DOHH2 (cell line): ENCODE measurements around the gene ZC3H4.
A peak's percentile ranks its signal among the peaks of the same experiment; 100 is the strongest.

Experiments used
- H3F3A ChIP-seq: fragments of 200-600 bp; sonication (generic), shearing (Covaris generic); 2 replicates; pipeline ENCODE4 v1.6.0; 2016; ENCODE audit warnings: antibody characterized with exemption, mild to moderate bottlenecking; ENCODE audit not compliant: control insufficient read depth, insufficient read depth
- H3K27ac ChIP-seq: fragments of 200-600 bp; sonication (generic); 2 replicates; pipeline ENCODE4 v1.5.1; 2014; ENCODE audit warnings: low read depth, mild to moderate bottlenecking, low read length, moderate library complexity
- H3K27me3 ChIP-seq: fragments of 200-600 bp; sonication (generic); 2 replicates; pipeline ENCODE4 v1.6.1; 2014; ENCODE audit warnings: mild to moderate bottlenecking, low read length, mixed read lengths; ENCODE audit not compliant: control insufficient read depth
- H3K36me3 ChIP-seq: fragments of 200-600 bp; sonication (generic); 2 replicates; pipeline ENCODE4 v1.6.1; 2014; ENCODE audit warnings: mild to moderate bottlenecking, low read length, moderate library complexity, mixed read lengths; ENCODE audit not compliant: control insufficient read depth
- H3K4me1 ChIP-seq: fragments of 200-600 bp; sonication (generic); 2 replicates; pipeline ENCODE4 v1.6.1; 2014; ENCODE audit warnings: mild to moderate bottlenecking, low read length, mixed read lengths; ENCODE audit not compliant: control insufficient read depth
- H3K4me2 ChIP-seq: fragments of 200-600 bp; sonication (generic); 2 replicates; pipeline ENCODE4 v1.6.0; 2014; ENCODE audit warnings: mild to moderate bottlenecking, low read length, moderate library complexity
- H3K4me3 ChIP-seq: fragments of 200-600 bp; sonication (generic); 2 replicates; pipeline ENCODE4 v1.5.1; 2014; ENCODE audit warnings: mild to moderate bottlenecking, low read length, mixed read lengths
- H3K79me2 ChIP-seq: fragments of 200-600 bp; sonication (generic); 2 replicates; pipeline ENCODE4 v1.6.1; 2014; ENCODE audit warnings: mild to moderate bottlenecking, low read length, mixed read lengths; ENCODE audit not compliant: control insufficient read depth
- H3K9me2 ChIP-seq: fragments of 200-600 bp; sonication (generic); replicated peaks from 2 replicates; pipeline ENCODE4 v1.6.1; 2014; ENCODE audit warnings: mild to moderate bottlenecking, low read length, mixed read lengths; ENCODE audit not compliant: control insufficient read depth
- H3K9me3 ChIP-seq: fragments of 200-600 bp; sonication (generic); 2 replicates; pipeline ENCODE4 v1.6.1; 2014; ENCODE audit warnings: antibody characterized with exemption, low read length, mixed read lengths; ENCODE audit not compliant: control insufficient read depth, insufficient read depth
- H4K20me1 ChIP-seq: fragments of 200-600 bp; sonication (generic); 2 replicates; pipeline ENCODE4 v1.6.0; 2014; ENCODE audit warnings: low read depth, mild to moderate bottlenecking, antibody characterized with exemption, low read length, moderate library complexity; ENCODE audit not compliant: control insufficient read depth, insufficient read depth
- EZH2phosphoT487 ChIP-seq: fragments of 200-600 bp; sonication (generic); IDR thresholded peaks from 2 replicates; pipeline ENCODE4 v1.6.1; 2017; ENCODE audit warnings: borderline replicate concordance, mild to moderate bottlenecking, antibody characterized with exemption, low read length, moderate library complexity, mixed read lengths
- TF ChIP-seq, protein P1 (sequence below): fragments of 200-600 bp; sonication (generic); IDR thresholded peaks from one replicate; pipeline ENCODE4 v1.5.1; 2014; ENCODE audit warnings: antibody characterized with exemption, mild to moderate bottlenecking, low read depth, low read length; ENCODE audit not compliant: poor library complexity, severe bottlenecking

The ZC3H4 gene

GRCh38 chr19:47111006-47111621 is 2.5 kb downstream of the ZC3H4 start:
- no peaks in the 10 kb centered on the region for H3K9me2 ChIP-seq
- peak overlapping the region; percentile 80 for H3K4me3 ChIP-seq
- TF ChIP-seq, protein P1, sequence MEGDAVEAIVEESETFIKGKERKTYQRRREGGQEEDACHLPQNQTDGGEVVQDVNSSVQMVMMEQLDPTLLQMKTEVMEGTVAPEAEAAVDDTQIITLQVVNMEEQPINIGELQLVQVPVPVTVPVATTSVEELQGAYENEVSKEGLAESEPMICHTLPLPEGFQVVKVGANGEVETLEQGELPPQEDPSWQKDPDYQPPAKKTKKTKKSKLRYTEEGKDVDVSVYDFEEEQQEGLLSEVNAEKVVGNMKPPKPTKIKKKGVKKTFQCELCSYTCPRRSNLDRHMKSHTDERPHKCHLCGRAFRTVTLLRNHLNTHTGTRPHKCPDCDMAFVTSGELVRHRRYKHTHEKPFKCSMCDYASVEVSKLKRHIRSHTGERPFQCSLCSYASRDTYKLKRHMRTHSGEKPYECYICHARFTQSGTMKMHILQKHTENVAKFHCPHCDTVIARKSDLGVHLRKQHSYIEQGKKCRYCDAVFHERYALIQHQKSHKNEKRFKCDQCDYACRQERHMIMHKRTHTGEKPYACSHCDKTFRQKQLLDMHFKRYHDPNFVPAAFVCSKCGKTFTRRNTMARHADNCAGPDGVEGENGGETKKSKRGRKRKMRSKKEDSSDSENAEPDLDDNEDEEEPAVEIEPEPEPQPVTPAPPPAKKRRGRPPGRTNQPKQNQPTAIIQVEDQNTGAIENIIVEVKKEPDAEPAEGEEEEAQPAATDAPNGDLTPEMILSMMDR = no peak
- TF ChIP-seq EZH2phosphoT487 = no peak
- H3K27ac ChIP-seq = peak overlapping the region; percentile 86
- H3K4me2 ChIP-seq = peak overlapping the region; percentile 96
- H3F3A ChIP-seq = peaks cover 42% of the 10 kb centered on the region
- no peaks in the 10 kb centered on the region for H3K27me3 ChIP-seq
- H3K4me1 ChIP-seq = peaks cover 49% of the 10 kb centered on the region
- peaks cover 3% of the 10 kb centered on the region; the same call in 1 of the 2 replicates for H4K20me1 ChIP-seq
- H3K9me3 ChIP-seq = no peaks in the 10 kb centered on the region
- H3K79me2 ChIP-seq = peaks cover 68% of the 10 kb centered on the region
- H3K36me3 ChIP-seq = peaks cover 62% of the 10 kb centered on the region

- H3F3A ChIP-seq = peaks cover 42% of the 10 kb centered on the region
- H3K36me3 ChIP-seq = peaks cover 68% of the 10 kb centered on the region
- peak overlapping the region; percentile 80 for H3K4me3 ChIP-seq
- TF ChIP-seq, protein P1 = no peak
- no peak for TF ChIP-seq EZH2phosphoT487
- H3K4me1 ChIP-seq = peaks cover 53% of the 10 kb centered on the region
- H3K79me2 ChIP-seq = peaks cover 73% of the 10 kb centered on the region
- no peaks in the 10 kb centered on the region for H3K27me3 ChIP-seq
- peaks cover 6% of the 10 kb centered on the region; the same call in 1 of the 2 replicates for H4K20me1 ChIP-seq
- no peaks in the 10 kb centered on the region for H3K9me2 ChIP-seq
- H3K9me3 ChIP-seq = no peaks in the 10 kb centered on the region
- peak overlapping the region; percentile 86 for H3K27ac ChIP-seq
- peak overlapping the region; percentile 96 for H3K4me2 ChIP-seq
Measured at GRCh38 chr19:47110521-47111005, 3.0 kb downstream of the ZC3H4 start.

- Histone ChIP-seq H3K9me3 (no peaks in the 10 kb centered on the region), H3K9me2 (no peaks in the 10 kb centered on the region), H3K27me3 (no peaks in the 10 kb centered on the region), H3K4me2 (peak overlapping the region; percentile 96), H3K36me3 (peaks cover 76% of the 10 kb centered on the region), H3F3A (peaks cover 42% of the 10 kb centered on the region), H3K4me1 (peaks cover 53% of the 10 kb centered on the region), H3K27ac (peak overlapping the region; percentile 86), H4K20me1 (peaks cover 7% of the 10 kb centered on the region; the same call in 1 of the 2 replicates), H3K79me2 (peaks cover 81% of the 10 kb centered on the region), H3K4me3 (peak overlapping the region; percentile 80)
- TF ChIP-seq, protein P1 = no peak
- TF ChIP-seq EZH2phosphoT487 = no peak
Measured at GRCh38 chr19:47109541-47110375, 3.8 kb downstream of the ZC3H4 start.
